K562 (cell line): ENCODE results near the gene UBE2D2. TPM values are rescaled to one million over a fixed set of nuclear protein-coding genes. Genes with fewer than 3 reads are reported as not detected.

Source experiments
- CREB1 ChIP-seq, 2 experiments: sonication (generic) in 1 of 2; formaldehyde crosslinking in 1 of 2; IDR thresholded peaks; 2 replicates each; pipeline versions ENCODE4 v1.6.1 to v1.8.0; 2012 to 2022; ENCODE audit warnings: inconsistent platforms in 1 of 2, mild to moderate bottlenecking in 1 of 2, missing genetic modification reagents in 1 of 2, moderate library complexity in 1 of 2
- CUX1 ChIP-seq: fragments of 200-800 bp; sonication (Bioruptor generic); IDR thresholded peaks from 2 replicates; pipeline ENCODE4 v1.6.1; 2016; ENCODE audit warnings: missing genetic modification characterization, missing compliant biosample characterization
- FOXJ2 ChIP-seq: fragments of 200-800 bp; sonication (Bioruptor generic); IDR thresholded peaks from 2 replicates; pipeline ENCODE4 v1.6.1; 2016; ENCODE audit warnings: missing genetic modification characterization, missing compliant biosample characterization
- GABPA ChIP-seq: fragments of 200-800 bp; sonication (Bioruptor generic); conservative IDR thresholded peaks from 2 replicates; pipeline ENCODE4 v1.6.1; 2016; ENCODE audit warnings: low read depth, missing genetic modification characterization, missing compliant biosample characterization
- KAT2B ChIP-seq: IDR thresholded peaks from one replicate; pipeline ENCODE4 v1.6.1; 2012; ENCODE audit warnings: low read depth, mild to moderate bottlenecking, control low read depth, inconsistent platforms, low read length, moderate library complexity
- MCM5 ChIP-seq: fragments of 450-650 bp; IDR thresholded peaks from 2 replicates; pipeline ENCODE4 v1.6.1; 2016; ENCODE audit warnings: low read depth
- MITF ChIP-seq: IDR thresholded peaks from 2 replicates; pipeline ENCODE4 v1.6.1; 2014; ENCODE audit warnings: antibody characterized with exemption
- NR2C1 ChIP-seq, 2 experiments: fragments of 450-650 bp; IDR thresholded peaks; 2 replicates each; pipeline ENCODE4 v1.6.1; 2017; ENCODE audit warnings: mild to moderate bottlenecking in 2 of 2, antibody characterized with exemption in 1 of 2, inconsistent platforms in 1 of 2, missing compliant biosample characterization in 1 of 2, missing genetic modification characterization in 1 of 2
- RAD51 ChIP-seq: fragments of 450-650 bp; IDR thresholded peaks from 2 replicates; pipeline ENCODE4 v1.7.1; 2016; ENCODE audit warnings: low read depth, mild to moderate bottlenecking, borderline replicate concordance
- RBM17 ChIP-seq: fragments of 200-400 bp; formaldehyde crosslinking; IDR thresholded peaks from 2 replicates; pipeline ENCODE4 v1.6.1; 2017; ENCODE audit warnings: low read depth, mild to moderate bottlenecking, low read length, borderline replicate concordance
- RBM34 ChIP-seq: fragments of 200-400 bp; formaldehyde crosslinking; IDR thresholded peaks from 2 replicates; pipeline ENCODE4 v1.6.1; 2018; ENCODE audit warnings: low read length, borderline replicate concordance; ENCODE audit not compliant: insufficient read depth
- STAG1 ChIP-seq: sonication (generic); formaldehyde crosslinking; IDR thresholded peaks from 2 replicates; pipeline ENCODE4 v1.5.0; 2020; ENCODE audit warnings: missing genetic modification reagents, borderline replicate concordance
- TAF1 ChIP-seq: IDR thresholded peaks from 2 replicates; pipeline ENCODE4 v1.6.1; 2011; ENCODE audit warnings: mild to moderate bottlenecking, low read length, moderate library complexity; ENCODE audit not compliant: insufficient read depth, control insufficient read depth, severe bottlenecking; ENCODE audit errors: extremely low read depth
- ZNF184 ChIP-seq: sonication (generic); formaldehyde crosslinking; IDR thresholded peaks from 2 replicates; pipeline ENCODE4 v1.5.0; 2020; ENCODE audit warnings: missing genetic modification reagents
- ZNF280A ChIP-seq: fragments of 450-650 bp; IDR thresholded peaks from 2 replicates; pipeline ENCODE4 v1.6.1; 2018; ENCODE audit warnings: mild to moderate bottlenecking, low read depth; ENCODE audit not compliant: partially characterized antibody
- ZNF445 ChIP-seq: fragments of 250-450 bp; sonication (Bioruptor Pico); IDR thresholded peaks from 2 replicates; pipeline ENCODE4 v1.4.0; 2020; ENCODE audit warnings: low read depth, mild to moderate bottlenecking, moderate library complexity
- ZNF668 ChIP-seq: fragments of 250-450 bp; sonication (Bioruptor Pico); IDR thresholded peaks from 2 replicates; pipeline ENCODE4 v1.8.0; 2022; ENCODE audit warnings: mild to moderate bottlenecking, inconsistent platforms
- ZSCAN32 ChIP-seq: fragments of 450-650 bp; formaldehyde crosslinking; IDR thresholded peaks from 2 replicates; pipeline ENCODE4 v1.4.0; 2020; ENCODE audit warnings: mild to moderate bottlenecking, moderate library complexity
- ZZZ3 ChIP-seq: fragments of 450-650 bp; IDR thresholded peaks from 2 replicates; pipeline ENCODE4 v1.6.1; 2016; ENCODE audit warnings: antibody characterized with exemption, mild to moderate bottlenecking, moderate library complexity
- polyA plus RNA-seq, 8 experiments: library from polyadenylated mRNA; depleted of rRNA in 4 of 8; stranded (reverse) in 5 of 8; unstranded in 3 of 8; fragments of >200 nt; fragmentation: Nextera tagmentation in 2 of 8; fragmentation: Illumina TruSeq in 1 of 8; extraction: Ambion mirVana in 2 of 8; extraction: Trizol in 1 of 8; gene quantifications; 2 replicates each; pipeline versions ENCODE4 v1.2.1 to v1.2.3, GENCODE V29; 2011 to 2014; ENCODE audit warnings: inconsistent platforms in 1 of 8, missing spikeins in 1 of 8
- total RNA-seq, 7 experiments: library from RNA; depleted of rRNA in 6 of 7; stranded (reverse); fragments of >200 nt in 6 of 7; fragmentation: Illumina TruSeq in 2 of 7; extraction: Trizol in 2 of 7; gene quantifications; 2 replicates each; pipeline versions ENCODE4 v1.2.1 to v1.2.3, GENCODE V29; 2011 to 2021; ENCODE audit warnings: low replicate concordance in 1 of 7

Gene UBE2D2
- total and polyA plus RNA-seq, 9 of the 15 experiments (the other 6 are each of a cell fraction or from before 2014, with no cell fraction given) = 53.6 to 198 (median 122) TPM

- TF ChIP-seq TAF1 (peak; percentile 93), RBM17 (no peak), ZZZ3 (no peak), ZSCAN32 (peak; percentile 69; the same call in 1 of the 2 replicates), MITF (no peak), ZNF184 (CRISPR knock-in tag) (no peak), ZNF280A (no peak), MCM5 (no peak), STAG1 (CRISPR knock-in tag) (no peak; the same call in 1 of the 2 replicates), RAD51 (no peak), KAT2B (no peak), FOXJ2 (tag) (no peak), GABPA (tag) (peak; percentile 74), CUX1 (no peak), RBM34 (no peak), ZNF668 (CRISPR knock-in tag) (no peak), ZNF445 (no peak), NR2C1 (IDR thresholded peaks at IDR 0.05) (peak; percentile 93), NR2C1 (tag; IDR thresholded peaks at IDR 0.05) (peak; percentile 97), CREB1 (IDR thresholded peaks at IDR 0.05) (0 out of 2 replicates have a peak, but pooled peaks have one; percentile 21), CREB1 (CRISPR knock-in tag; IDR thresholded peaks at IDR 0.05) (peak; percentile 74)
These were observed 43.2 kb upstream of the UBE2D2 start (continued) for GRCh38 chr5:139517683-139518564.
